Measurements from ENCODE around the gene BSN. TPM values are rescaled to one million over a fixed set of nuclear protein-coding genes. Genes with fewer than 3 reads are reported as not detected.

Gene BSN
- total RNA-seq, 4 donors from 2014 or later, result under 0.01 to 0.38 (median 0.16) TPM; not detected in 1

DNA sequence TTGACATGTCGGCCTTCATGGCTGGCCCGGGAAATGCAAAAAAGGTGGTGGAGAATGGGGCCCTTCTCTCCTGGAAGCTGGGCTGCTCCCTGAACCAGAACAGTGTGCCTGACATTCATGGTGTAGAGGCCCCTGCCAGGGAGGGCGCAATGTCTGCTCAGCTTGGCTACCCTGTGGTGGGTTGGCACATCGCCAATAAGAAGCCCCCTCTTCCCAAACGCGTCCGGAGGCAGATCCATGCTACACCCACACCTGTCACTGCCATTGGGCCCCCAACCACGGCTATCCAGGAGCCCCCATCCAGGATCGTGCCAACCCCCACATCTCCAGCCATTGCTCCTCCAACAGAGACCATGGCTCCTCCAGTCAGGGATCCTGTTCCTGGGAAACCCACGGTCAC lies 23.1 kb upstream of the BSN start:
- no peak for TF ChIP-seq CTCF (IDR thresholded peaks at IDR 0.05; ENCODE audit: low read depth)

DNA sequence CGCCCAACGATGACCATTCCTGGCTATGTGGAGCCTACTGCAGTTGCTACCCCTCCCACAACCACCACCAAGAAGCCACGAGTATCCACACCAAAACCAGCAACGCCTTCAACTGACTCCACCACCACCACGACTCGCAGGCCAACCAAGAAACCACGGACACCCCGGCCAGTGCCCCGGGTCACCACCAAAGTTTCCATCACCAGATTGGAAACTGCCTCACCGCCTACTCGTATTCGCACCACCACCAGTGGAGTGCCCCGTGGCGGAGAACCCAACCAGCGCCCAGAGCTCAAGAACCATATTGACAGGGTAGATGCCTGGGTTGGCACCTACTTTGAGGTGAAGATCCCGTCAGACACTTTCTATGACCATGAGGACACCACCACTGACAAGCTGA lies 22.6 kb upstream of the BSN start:
- TF ChIP-seq CTCF (IDR thresholded peaks at IDR 0.05; ENCODE audit: low read depth), result no peak

DNA sequence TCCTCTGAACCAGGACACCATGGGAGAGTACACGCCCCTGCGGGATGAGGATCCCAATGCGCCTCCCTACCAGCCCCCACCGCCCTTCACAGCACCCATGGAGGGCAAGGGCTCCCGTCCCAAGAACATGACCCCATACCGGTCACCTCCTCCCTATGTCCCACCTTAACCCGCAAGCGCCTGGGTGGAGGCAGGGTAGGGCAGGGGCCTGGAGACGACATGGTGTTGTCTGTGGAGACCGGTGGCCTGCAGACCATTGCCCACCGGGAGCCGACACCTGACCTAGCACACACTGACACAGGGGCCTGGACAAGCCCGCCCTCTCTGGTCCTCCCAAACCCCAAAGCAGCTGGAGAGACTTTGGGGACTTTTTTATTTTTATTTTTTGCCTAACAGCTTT lies 21.2 kb upstream of the BSN start:
- no peak for TF ChIP-seq CTCF (IDR thresholded peaks at IDR 0.05; ENCODE audit: low read depth)

DNA sequence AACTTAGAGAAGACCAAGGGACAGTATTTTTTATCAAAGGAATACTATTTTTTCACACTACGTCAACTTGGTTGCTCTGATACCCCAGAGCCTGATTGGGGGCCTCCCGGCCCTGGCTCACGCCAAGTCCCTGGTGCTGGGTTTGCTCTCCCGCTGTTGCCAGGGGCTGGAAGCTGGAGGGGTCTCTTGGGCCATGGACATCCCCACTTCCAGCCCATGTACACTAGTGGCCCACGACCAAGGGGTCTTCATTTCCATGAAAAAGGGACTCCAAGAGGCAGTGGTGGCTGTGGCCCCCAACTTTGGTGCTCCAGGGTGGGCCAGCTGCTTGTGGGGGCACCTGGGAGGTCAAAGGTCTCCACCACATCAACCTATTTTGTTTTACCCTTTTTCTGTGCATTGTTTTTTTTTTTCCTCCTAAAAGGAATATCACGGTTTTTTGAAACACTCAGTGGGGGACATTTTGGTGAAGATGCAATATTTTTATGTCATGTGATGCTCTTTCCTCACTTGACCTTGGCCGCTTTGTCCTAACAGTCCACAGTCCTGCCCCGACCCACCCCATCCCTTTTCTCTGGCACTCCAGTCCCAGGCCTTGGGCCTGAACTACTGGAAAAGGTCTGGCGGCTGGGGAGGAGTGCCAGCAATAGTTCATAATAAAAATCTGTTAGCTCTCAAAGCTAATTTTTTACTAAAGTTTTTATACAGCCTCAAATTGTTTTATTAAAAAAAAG lies 20.3 kb upstream of the BSN start:
- no peak for TF ChIP-seq CTCF (IDR thresholded peaks at IDR 0.05; ENCODE audit: low read depth)

DNA sequence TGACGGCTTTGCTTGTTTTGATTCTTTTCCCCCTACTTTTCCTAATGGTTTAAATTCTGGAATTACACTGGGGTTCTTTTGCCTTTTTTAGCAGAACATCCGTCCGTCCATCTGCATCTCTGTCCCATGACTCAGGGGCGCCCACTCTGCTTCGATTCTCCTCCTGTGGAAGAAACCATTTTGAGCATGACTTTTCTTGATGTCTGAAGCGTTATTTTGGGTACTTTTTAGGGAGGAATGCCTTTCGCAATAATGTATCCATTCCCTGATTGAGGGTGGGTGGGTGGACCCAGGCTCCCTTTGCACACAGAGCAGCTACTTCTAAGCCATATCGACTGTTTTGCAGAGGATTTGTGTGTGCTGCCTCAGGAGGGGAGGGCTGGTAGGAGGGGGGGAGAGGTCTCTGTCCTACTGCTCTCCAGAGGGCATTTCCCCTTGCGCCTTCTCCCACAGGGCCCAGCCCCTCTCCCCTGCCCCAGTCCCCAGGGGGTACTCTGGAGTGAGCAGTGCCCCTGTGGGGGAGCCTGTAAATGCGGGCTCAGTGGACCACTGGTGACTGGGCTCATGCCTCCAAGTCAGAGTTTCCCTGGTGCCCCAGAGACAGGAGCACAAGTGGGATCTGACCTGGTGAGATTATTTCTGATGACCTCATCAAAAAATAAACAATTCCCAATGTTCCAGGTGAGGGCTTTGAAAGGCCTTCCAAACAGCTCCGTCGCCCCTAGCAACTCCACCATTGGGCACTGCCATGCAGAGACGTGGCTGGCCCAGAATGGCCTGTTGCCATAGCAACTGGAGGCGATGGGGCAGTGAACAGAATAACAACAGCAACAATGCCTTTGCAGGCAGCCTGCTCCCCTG lies 19.5 kb upstream of the BSN start:
- TF ChIP-seq CTCF (IDR thresholded peaks at IDR 0.05; ENCODE audit: low read depth), result no peak

GRCh38 chr3:49535971-49536874 lies 18.1 kb upstream of the BSN start:
- no peak for TF ChIP-seq CTCF (IDR thresholded peaks at IDR 0.05; ENCODE audit: low read depth)

Data from subcutaneous adipose tissue (tissue), 4 donors.